GM19468 (cell line): ENCODE data around the gene GGTA1.

Experiments used
- ATAC-seq: cut with Tn5 transposase; IDR thresholded peaks from one replicate; pipeline ENCODE4 v1.9.1; 2021; ENCODE audit warnings: mild to moderate bottlenecking, moderate library complexity, moderate number of reproducible peaks; ENCODE audit not compliant: unreplicated experiment; ENCODE audit errors: extremely low read depth

GGTA1 gene

GRCh38 chr9:121427899-121428298, 71.7 kb downstream of the GGTA1 start:
- no peak for ATAC-seq

GRCh38 chr9:121424024-121424432, 75.6 kb downstream of the GGTA1 start:
- no peak for ATAC-seq

GRCh38 chr9:121411993-121412392, 87.7 kb downstream of the GGTA1 start:
- ATAC-seq, result no peak

GRCh38 chr9:121405899-121406298, 93.7 kb downstream of the GGTA1 start:
- no peak for ATAC-seq
